ENCODE data around the gene GLB1L2.
A peak's percentile ranks its signal among the peaks of the same experiment; 100 is the strongest.
"Not testable (repeated sequence)": the region's sequence is repeated elsewhere in the genome, so short reads cannot be mapped to it uniquely, and the experiment has no call there.

Gene GLB1L2, protein sequence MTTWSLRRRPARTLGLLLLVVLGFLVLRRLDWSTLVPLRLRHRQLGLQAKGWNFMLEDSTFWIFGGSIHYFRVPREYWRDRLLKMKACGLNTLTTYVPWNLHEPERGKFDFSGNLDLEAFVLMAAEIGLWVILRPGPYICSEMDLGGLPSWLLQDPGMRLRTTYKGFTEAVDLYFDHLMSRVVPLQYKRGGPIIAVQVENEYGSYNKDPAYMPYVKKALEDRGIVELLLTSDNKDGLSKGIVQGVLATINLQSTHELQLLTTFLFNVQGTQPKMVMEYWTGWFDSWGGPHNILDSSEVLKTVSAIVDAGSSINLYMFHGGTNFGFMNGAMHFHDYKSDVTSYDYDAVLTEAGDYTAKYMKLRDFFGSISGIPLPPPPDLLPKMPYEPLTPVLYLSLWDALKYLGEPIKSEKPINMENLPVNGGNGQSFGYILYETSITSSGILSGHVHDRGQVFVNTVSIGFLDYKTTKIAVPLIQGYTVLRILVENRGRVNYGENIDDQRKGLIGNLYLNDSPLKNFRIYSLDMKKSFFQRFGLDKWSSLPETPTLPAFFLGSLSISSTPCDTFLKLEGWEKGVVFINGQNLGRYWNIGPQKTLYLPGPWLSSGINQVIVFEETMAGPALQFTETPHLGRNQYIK

DNA sequence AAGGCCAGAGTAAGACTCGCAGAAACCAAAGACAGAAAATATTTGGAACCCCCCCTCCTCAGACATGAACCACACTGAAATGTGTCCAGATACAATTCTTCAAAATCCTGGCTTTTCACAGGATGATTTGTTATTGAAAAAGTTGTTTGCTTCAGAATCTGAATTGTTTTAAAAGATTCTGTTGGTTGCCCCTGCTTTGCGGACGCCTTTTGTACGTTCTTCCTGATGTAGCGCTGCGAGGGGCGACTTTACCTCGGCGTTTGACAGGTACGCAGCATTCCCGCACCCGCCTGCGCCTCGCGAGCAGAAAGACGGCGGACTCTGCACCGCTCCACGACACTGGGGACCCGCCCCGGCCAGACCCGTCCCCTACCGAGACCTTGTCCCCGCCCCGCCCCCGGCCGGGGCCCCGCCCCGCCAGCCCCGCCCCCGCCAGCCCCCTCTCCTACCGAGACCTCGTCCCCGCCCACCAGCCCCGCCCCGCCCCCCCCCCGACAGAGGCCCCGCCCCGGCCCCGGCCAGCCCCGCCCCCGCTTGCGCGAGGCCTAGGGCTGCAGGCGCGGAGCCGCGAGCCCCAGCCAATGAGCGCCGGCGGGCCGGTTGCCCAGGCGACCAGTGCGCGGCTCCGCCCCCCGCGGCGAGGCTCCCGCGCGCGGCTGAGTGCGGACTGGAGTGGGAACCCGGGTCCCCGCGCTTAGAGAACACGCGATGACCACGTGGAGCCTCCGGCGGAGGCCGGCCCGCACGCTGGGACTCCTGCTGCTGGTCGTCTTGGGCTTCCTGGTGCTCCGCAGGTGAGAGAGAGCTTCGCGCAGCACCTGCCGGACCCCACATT is at the start of gene GLB1L2:
GLB1L2 (plus strand) TSS at position 635 of the 835 bp plus-strand sequence; CDS start at position 709, 74 bp downstream.
- peak; percentile 91 for DNase-seq

DNA sequence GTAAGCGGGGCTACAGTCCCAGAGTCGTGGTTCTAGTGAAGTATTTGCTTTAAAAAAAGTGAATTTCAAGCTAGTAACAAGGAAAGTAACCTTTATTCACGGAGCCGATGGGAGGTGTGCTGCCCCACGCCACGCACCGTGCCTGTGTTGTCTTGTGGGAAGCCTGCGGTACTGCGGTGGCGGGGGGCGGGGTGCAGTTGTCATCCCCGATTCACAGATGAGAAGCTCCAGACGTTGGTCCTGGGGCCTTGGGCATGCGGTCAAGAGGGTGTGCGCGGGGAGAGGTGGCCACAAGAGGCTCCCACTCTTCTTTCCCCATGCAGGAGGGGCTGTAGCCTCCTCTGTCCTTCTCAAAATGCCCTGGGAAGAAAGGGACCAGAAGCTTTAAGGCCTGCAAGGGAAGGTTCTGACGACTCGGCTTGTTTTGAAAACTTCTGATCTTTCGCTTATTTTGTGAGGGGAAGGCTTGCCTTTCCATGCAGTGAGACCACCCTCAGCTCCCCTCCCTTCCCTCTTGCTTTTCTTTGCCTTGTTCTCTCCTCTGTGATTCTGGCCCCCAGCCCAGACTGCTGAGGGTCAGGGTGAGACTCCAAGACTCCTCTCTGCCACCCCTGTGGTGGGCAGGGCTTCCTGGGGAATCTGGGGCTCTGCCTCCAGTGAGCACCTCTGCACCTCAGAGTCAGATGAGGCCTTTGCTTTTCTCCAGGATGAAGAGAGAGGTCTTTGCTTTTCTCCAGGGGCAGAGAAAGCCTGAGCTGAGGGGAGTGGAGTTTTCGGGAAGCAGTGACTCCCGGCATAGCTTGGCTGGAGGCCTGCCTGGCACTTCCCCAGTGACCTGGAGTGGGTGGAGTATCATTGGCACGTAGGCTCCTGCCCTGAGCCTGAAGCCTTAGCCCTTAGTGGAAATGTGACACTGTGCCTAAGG is 49.4 kb upstream of the GLB1L2 start:
- DNase-seq, result peak; percentile 37

DNA sequence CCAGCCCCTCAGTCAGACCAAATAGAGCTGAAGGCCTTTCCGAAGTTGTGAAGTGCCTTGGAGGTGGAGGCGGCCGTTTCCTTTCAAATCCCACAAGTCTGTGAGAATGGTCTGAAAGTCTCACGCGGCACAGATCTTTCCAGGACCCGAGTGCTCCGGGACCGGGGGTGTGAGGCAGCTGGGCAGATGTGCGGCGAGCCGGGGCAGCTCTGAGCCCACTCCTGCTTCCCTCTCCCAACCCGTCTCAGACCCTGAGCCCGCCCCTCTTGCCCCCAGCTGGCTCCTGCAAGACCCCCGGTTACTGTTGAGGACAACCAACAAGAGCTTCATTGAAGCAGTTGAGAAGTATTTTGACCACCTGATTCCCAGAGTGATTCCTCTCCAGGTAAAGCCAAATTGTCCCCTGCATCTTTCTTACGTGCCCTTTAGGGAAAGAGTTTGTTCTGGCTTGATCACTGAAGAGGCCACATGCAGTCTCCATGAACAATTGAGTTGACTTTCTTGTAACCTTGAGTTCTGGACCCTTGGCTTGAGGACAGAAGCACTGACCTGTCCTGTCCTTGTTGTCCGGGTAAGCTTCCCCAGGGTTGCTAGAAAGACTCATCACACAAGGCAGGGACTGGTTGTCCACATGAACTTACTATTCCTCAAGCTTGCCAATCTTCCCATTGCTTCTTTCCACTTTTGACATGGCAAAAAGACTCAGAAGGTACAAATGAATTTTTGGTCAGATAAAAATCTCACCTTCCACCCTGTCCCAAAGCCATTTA is 48.1 kb upstream of the GLB1L2 start:
- DNase-seq, result no peak

DNA sequence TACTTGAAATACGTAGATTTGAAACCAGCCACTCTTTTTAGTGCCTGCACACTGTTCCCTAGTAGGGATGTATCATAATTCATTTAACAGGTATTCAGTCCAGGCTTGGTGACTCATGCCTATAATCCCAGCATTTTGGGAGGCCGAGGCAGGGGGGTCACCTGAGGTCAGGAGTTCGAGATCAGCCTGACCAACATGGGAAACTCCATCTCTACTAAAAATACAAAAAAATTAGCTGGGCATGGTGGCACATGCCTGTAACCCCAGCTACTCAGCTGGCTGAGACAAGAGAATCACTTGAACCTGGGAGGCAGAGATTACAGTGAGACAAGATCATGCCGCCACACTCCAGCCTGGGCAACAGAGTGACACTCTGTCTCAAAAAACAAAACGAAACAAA is 47.4 kb upstream of the GLB1L2 start:
- not testable (repeated sequence) for DNase-seq

DNA sequence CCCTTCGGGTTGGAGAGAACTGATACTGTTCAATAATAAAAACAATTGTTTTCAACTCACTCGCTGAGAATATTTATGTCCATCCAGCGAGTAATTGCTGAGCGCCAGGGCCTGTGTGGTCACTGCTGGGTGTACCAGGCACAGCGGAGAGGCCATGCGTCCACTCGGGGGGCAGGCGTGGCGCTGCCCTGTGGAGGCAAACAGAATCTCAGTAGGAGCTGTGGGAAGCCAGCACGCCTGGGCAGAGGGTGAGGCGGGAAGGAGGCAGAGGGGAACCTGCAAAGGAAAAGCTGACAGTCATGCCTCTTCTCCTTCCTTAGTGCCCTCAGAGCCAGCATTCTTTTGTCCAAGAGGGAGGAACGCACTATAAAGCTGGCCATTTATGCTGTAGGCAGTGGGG is 44.2 kb upstream of the GLB1L2 start:
- DNase-seq, result no peak

DNA sequence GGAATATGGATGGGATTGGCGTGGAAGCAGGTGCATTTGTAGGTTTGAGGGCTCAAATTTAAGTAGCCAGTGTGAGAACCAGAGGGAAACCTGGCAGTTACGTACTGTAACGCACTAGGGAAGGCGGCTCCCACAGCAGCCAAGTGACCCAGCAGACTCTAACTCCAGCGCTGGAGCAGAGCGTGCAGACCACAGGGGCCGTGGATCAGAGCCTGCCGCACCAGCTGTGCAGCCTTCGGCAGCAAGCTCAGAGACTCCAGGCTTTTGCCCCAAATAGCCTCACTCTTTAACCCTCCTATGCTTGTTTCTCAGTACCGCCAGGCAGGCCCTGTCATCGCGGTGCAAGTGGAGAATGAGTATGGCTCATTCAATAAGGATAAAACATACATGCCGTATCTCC is 43.3 kb upstream of the GLB1L2 start:
- DNase-seq, result no peak

DNA sequence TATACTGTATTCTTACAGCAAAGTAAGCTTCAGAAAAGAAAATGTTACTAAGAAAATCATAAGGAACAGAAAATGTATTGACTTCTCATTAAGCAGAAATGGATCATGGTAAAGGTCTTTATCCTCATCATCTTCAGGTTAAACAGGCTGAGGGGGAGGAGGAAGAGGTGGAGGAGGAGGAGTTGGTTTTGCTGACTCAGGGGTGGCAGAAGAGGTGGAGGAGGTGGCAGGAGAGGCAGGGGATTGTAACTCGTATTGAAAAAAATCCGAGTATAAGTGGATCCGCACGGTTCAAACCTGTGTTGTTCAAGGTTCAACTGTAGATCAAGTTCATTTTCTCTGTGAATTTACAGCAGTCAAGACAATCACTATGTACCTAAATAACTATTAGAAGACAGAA is 42.6 kb upstream of the GLB1L2 start:
- no peak for DNase-seq

DNA sequence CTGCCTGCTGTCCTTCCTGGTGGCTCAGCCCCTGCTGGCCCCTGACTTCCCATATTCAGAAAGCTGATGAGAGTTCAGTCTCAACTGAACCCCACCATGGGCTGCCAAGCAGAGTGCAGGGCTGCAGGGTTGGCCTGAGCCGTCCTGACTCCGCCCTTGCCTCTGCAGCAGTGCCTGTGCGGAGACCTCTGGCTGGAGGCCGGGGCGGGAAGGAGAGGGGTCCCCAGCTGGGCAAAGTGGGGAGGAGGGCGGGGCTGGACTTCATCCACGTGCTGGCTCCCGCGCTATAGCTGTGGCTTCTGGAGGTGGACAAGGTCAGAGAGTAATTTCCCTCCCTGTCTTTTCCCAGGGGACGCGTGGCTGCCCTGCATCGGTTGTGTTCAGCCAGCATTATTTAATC is 42.0 kb upstream of the GLB1L2 start:
- DNase-seq, result peak; percentile 41

DNA sequence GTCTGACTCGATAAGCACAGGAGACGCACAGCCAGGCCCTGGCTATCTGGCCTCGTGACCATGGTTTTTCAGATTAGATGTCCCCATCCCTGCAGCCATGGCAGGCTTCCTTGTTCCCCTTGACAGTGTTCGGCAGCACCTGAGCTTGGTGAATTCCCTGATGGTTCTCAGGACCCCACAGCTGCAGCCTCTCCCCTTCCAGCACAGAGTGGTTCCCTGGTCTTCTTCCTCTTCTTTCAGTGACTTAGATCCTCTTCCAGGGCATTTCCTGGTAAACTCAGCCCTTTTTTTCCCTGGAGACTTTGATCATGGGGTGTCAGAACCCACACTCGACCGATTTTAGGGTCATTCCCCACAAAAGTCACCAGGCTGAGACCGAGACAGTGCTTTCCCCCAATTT is 41.1 kb upstream of the GLB1L2 start:
- peak; percentile 40 for DNase-seq

DNA sequence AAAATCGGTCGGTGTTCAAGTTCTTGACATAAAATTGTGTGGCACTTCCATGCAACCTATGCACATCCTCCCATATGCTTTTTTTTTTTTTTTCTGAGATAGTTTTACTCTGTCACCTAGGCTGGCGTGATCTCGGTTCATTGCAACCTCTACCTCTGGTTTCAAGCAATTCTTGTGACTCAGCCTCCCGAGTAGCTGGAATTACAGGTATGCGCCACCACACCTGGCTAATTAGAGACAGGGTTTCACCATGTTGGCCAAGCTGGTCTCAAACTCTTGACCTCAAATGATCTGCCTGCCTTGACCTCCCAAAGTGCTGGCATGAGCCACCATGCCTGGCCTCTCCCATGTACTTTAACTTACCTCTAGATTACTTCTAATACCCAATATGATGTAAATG is 40.6 kb upstream of the GLB1L2 start:
- DNase-seq, result no peak

DNA sequence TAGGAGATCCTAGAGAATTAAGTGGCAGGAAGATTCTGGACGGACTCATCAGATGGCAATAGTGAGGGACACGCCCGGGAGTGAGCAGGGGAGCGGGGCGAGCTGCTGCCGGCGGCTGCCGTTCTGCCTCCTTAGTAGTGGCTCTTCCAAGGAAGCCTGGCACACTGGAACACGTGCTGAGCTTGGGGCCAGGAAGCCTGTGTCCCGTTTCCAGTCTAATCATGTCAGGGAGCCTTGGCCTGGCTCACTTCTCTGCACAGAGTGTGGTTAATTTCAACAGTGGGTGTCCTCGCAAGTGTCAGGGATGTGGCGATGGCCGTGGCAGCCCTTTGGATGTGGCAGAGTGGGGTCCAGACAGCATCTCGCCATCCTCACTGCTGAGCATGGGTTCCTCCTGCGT is 39.1 kb upstream of the GLB1L2 start:
- DNase-seq, result no peak

DNA sequence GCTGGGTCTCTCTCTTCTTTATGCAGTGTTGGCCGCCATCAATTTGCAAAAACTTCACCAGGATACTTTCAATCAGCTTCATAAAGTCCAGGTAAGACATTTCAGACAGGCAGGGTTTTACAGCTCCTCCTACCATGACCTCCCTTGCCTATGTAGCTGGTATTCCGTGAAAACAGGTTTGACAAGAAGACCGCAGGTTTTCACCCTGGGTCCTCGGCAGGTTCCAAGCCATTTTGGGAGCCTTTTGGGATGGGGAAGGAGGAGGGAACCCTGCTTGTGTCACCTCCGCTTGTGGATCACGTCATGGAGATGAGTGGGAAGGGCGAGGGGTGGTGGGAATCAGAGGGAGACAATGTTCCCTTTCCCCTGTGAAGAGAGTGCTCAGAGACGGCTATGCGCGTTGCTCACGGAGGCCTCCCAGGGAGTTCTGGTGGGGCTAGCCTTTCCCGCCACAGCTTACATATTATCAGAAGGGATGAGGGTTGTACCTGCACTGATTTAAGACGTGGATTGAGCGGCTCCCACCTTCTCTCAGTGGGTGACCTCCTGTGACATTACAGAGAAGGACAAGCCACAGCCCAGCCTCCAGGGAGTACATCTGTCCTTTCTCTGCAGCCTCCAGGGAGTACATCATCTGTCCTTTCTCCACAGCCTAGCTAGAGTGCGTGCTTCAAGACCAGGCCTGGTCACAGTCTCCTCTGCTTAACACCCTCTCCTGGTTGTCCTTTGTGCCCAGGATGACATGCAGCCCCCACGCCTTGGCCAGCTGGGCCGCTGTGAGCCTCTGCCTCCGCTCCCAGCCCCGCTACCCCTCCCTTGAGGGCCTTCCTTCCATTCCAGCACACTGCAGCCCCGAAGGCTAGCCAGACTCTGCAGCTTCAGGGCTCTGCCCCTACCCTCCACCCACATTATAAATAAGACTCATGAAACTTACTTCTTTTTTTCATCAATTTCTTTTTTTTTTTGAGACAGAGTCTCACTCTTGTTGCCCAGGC is 38.4 kb upstream of the GLB1L2 start:
- DNase-seq, result peak; percentile 35

DNA sequence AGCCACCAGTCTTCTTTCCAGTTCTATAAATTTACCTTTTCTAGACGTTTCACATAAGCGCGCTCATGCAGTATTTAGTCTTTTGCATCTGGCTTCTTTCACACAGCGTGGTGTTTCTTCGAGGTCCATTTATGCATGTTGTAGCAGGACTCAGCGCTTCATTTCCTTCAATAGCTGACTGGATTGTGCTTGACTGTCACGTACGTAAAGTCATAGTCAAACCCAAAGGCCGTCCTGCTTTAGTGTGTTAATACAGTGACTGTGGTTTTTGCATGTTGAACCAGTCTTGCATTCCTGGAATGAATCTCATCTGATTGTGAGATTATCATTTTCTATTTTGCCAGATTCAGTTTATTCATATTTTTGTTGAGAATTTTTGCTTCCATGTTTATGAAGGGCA is 37.1 kb upstream of the GLB1L2 start:
- no peak for DNase-seq

DNA sequence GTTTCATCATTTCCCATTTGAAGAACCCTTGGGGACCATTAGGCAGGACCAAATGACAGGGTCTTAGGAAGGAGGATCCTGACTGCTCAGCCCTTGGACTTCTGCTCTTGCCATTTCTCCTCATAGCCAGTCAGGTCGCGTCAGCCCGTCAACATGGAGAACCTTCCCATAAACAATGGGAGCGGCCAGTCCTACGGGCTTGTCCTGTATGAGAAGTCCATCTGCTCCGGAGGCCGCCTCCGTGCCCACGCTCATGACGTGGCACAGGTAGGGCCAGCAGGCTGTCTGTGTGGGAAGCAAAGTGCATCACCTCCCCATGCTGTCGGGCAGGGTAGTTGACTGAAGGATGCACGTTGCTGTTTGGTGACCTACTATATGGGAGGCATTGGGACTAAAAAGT is 19.6 kb upstream of the GLB1L2 start:
- DNase-seq, result no peak

DNA sequence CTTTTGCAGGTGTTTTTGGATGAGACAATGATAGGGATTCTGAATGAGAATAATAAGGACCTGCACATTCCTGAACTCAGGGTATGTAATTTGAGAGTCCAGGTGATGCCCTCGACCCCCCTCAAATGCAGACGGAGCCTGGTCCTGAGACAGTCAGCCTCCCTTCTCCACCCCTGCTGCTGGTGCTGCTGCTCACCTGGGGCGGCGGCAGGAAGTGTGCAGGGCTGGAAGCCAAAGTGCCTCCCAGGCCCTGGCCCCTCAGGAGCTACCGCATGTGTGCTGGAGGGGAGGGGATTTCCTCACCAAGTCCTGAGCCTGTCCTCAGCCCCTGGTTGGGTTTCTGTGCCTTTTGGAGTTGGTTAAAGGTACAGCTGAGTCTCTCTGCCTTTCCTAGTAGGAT is 19.0 kb upstream of the GLB1L2 start:
- no peak for DNase-seq

DNA sequence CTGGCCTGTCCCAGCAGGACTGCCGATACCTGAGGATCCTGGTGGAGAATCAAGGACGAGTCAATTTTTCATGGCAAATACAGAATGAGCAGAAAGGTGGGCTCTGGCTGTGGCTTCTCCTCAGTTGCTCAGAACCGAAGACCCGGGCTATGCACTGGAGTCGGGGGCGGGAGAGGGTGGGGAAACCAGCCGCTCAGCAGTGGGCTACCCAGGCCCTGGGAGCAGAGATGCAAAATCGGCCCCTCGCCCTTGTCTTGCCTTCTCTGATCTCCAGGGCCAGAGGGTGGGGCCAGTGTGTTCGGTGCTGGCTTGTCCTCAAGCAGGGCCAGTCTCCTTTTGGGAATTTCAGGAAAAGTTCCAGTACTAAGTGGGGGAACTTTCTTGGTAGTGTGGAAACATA is 18.4 kb upstream of the GLB1L2 start:
- DNase-seq, result no peak

DNA sequence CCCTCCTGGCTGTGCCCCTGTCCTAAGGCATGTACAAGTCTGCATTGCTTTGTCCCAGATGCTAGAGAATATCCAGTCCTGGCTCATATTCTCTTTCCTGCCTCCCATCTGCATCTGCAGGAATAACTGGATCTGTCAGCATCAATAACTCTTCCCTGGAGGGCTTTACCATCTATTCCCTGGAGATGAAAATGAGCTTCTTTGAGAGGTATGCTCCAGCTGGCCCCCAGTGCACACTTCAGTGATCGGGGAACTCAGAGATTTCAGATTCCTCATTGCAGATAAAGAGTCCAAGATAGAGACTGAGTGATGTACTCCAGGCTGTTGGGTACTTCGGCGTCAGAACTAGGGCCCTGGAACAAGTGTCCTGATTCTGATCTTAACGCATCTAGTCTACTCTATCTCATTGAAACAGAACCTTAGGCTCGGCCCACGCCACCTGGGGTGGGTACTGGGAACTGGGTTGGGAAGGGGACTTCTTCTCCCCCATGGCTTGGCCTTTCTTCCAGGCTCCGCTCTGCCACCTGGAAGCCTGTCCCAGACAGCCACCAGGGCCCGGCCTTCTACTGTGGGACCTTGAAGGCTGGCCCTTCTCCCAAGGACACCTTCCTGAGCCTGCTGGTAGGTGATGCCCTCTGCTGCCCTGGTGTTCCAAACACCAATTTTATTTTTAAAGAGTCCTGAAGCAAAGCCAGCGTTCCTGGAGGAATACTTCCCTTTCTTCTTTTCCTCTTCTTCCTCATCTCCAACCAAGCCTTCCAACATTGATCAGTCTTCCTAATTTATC is 17.8 kb upstream of the GLB1L2 start:
- no peak for DNase-seq

DNA sequence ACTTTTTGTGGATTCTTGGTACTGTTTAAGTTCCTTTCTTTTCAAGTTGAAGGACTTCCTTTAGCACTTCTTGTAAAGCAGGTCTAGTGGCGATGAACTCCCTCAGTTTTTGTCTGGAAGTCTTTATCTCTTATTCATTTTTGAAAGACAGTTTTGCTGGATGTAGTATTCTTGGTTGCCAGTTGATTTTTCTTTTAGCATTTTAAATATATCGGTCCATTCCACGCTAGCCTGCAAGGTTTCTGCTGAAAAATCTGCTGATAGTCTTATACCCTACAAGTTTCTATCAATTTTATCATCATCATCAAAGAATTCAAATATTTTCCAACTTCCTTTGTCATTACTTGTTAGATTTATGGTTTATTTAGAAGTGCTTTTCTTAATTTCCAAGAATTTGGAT is 14.7 kb upstream of the GLB1L2 start:
- no peak for DNase-seq

DNA sequence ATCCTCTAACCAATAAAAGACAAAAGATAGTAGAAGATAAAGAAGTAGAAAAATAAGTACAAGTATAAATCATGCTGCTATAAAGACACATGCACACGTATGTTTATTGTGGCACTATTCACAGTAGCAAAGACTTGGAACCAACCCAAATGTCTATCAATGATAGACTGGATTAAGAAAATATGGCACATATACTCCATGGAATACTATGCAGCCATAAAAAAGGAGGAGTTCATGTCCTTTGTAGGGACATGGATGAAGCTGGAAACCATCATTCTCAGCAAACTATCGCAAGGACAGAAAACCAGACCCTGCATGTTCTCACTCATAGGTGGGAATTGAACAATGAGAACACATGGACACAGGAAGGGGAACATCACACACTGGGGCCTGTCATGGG is 10.4 kb upstream of the GLB1L2 start:
- DNase-seq, result not testable (repeated sequence)

DNA sequence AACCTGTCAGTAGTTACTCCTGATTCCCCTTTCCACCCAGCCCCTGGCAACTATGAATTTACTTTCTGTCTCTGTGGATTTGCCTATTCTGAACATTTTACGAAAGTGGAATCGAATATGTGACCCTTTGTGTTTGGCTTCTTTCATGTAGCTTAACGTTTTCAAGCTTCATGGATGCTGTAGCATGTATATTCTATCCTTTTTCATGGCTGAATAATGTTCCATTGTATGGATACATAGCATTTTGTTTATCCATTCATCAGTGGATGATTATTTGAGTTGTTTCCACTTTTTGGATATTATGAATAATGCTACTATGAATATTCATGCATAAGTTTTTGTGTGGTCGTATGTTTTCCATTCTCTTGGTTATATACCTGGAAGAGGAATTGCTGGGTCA is 9.2 kb upstream of the GLB1L2 start:
- DNase-seq, result no peak

All from activated CD8-positive, alpha-beta memory T cell treated with anti-CD3 and anti-CD28 coated beads for 24 hours (primary cell).